Skeletal muscle tissue (tissue), 4 donors: Measurements from ENCODE around the gene ZNF639. TPM values are rescaled to one million over a fixed set of nuclear protein-coding genes. Genes with fewer than 3 reads are reported as not detected.
"Not testable (repeated sequence)": the region's sequence is repeated elsewhere in the genome, so short reads cannot be mapped to it uniquely, and the experiment has no call there.

Experiments
- H3K27ac ChIP-seq: one replicate; pipeline ENCODE4 v1.7.0; 2013; ENCODE audit warnings: mild to moderate bottlenecking, low read depth, low read length, inconsistent platforms
- H3K27me3 ChIP-seq, 3 donors: one replicate each; pipeline ENCODE4 v1.7.0; 2013; ENCODE audit warnings: low read length in 3 of 3; ENCODE audit not compliant: control insufficient read depth in 3 of 3, insufficient read depth in 3 of 3
- H3K36me3 ChIP-seq, 3 donors: one replicate each; pipeline ENCODE4 v1.7.0; 2013; ENCODE audit warnings: low read length in 3 of 3; ENCODE audit not compliant: control insufficient read depth in 3 of 3, insufficient read depth in 3 of 3
- H3K4me1 ChIP-seq, 3 donors: one replicate each; pipeline ENCODE4 v1.7.0; 2013; ENCODE audit warnings: low read length in 3 of 3, mild to moderate bottlenecking in 3 of 3; ENCODE audit not compliant: control insufficient read depth in 3 of 3, insufficient read depth in 3 of 3
- H3K4me3 ChIP-seq, 3 donors: one replicate each; pipeline ENCODE4 v1.7.0; 2013; ENCODE audit warnings: low read length in 3 of 3
- H3K9ac ChIP-seq, 3 donors: one replicate each; pipeline ENCODE4 v1.7.0; 2013; ENCODE audit warnings: low read length in 3 of 3, mild to moderate bottlenecking in 3 of 3, moderate library complexity in 2 of 3, low read depth in 1 of 3
- H3K9me3 ChIP-seq, 3 donors: one replicate each; pipeline ENCODE4 v1.7.0; 2013; ENCODE audit warnings: low read length in 3 of 3; ENCODE audit not compliant: control insufficient read depth in 3 of 3
- total RNA-seq: library from RNA; depleted of rRNA; stranded (reverse); fragments of >200 nt; gene quantifications from one replicate; pipeline ENCODE4 v1.2.3, GENCODE V29; 2014
- donor health status: Osteomylitis.

Gene ZNF639
- total RNA-seq, 1 donor from 2014 or later: 44.9 TPM

GRCh38 chr3:179289295-179289694, 33.5 kb upstream of the ZNF639 start:
- H3K27ac ChIP-seq: no peak overlapping the region
- no peak overlapping the region for H3K9ac ChIP-seq
- H3K4me3 ChIP-seq: no peak overlapping the region
- H3K4me1 ChIP-seq: no peaks in the 10 kb centered on the region
- H3K27me3 ChIP-seq: no peaks in the 10 kb centered on the region
- H3K9me3 ChIP-seq: no peaks in the 10 kb centered on the region
- no peaks in the 10 kb centered on the region for H3K36me3 ChIP-seq

DNA sequence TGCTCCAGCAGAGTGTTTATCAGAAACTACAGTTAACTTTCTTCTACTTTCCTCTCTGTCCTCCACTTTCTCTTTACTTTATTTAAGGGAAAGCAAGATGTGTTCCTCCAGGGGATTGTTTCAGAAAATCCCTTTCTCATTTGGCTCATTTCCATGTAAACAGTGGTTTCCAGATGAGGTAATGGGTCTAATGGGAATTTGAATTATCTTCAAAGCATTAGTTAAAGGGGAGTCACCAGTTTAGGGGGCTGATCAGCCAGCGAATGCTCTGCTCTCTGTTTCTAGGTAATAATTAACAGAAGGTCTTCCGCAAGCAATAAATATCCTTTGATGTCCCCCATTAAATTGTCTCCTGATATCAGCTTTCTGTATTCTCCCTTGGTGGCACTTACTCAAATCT, 30.4 kb upstream of the ZNF639 start:
- Histone ChIP-seq H3K4me1 (no peaks in the 10 kb centered on the region), H3K9me3 (no peaks in the 10 kb centered on the region), H3K27ac (no peak overlapping the region), H3K9ac (no peak overlapping the region), H3K4me3 (no peak overlapping the region), H3K36me3 (no peaks in the 10 kb centered on the region), H3K27me3 (peaks cover 0 to 1% (median 0%) of the 10 kb centered on the region in 3 donors)

DNA sequence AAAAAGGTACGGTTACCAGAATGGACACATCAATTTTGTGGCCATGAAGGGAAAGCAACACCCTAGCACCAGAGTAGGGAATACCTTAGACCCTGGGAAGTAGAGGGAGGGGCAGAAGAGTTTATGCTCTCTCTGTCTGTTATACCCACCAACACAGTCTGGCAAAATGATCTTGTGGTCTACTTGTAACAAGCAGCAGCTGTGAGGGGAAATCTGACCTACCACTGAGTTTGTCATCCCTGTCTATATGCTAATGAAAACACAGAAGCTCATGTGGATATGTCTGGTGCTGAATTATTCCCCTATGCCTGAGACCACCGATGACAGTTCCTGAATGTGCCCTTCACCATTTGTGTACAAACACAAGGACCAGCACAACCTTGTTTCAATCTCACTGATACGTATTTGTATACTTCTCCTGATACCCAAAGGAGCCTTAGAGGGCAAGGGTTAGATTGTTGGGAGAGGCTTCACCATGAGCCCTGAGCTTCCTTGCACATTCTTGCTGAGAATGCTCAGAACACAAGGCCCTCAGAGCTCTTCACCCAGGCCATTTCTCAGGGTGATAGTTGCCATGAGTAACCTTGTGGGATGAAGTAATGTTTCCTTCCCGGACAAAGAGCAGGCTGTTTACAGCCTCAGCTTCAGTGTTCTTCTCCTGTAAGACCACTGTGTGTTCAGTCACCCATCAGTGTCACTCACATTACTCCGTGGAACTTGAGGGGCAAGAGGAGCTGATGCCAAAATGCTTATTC, 24.7 kb upstream of the ZNF639 start:
- H3K9ac ChIP-seq: no peak overlapping the region
- no peak overlapping the region for H3K4me3 ChIP-seq
- H3K27ac ChIP-seq: no peak overlapping the region
- no peaks in the 10 kb centered on the region for H3K9me3 ChIP-seq
- peaks cover 0 to 4% (median 0%) of the 10 kb centered on the region in 3 donors for H3K27me3 ChIP-seq
- no peaks in the 10 kb centered on the region for H3K36me3 ChIP-seq
- no peaks in the 10 kb centered on the region for H3K4me1 ChIP-seq

DNA sequence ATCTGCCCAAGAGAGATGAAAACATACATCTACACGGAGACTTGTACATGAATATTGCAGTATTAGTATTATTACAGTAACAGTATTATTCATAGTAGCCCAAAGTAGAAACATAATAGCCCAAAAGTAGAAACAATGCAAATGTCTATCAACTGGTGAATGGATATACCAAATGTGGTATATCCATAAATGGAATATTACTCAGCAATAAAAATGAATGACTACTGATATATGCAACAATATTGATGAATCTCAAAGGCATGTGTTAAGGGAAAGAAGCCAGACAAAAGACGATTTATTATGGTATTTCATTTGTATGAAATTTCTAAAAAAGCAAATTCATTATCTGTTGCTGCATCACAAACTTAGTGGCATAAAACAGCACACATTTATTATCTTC, 23.5 kb upstream of the ZNF639 start:
- Histone ChIP-seq H3K27me3 (peaks cover 0 to 4% (median 0%) of the 10 kb centered on the region in 3 donors), H3K4me1 (no peaks in the 10 kb centered on the region), H3K9me3 (no peaks in the 10 kb centered on the region), H3K27ac (no peak overlapping the region), H3K9ac (no peak overlapping the region), H3K36me3 (no peaks in the 10 kb centered on the region), H3K4me3 (no peak overlapping the region)

DNA sequence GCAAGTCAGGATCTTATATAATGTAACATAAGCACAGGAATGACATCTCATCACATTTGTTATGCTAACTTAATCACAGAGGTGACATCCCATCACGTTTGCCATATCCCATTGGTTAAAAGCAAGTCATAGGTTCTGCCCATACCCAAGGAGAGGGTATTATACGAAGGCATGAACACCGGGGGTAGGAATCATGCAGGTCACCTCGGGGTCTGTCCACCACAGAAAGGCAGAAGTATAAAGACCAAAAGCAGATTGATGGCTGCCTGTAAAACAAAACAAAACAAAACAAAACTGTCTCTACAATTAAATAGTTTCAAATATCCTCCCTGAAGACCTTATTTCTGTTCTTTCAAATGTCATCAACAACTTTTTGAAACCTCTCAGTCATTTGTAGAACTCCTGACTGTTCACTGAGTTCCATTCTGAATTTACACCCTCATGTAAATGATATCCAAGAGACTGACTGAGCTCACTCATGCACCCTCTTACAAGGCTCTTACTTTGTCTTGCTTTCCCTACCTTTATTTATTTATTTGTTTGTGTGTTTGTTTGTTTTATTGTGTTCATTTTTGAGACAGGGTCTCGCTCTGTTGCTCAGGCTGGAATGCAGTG, 22.7 kb upstream of the ZNF639 start:
- H3K27ac ChIP-seq: no peak overlapping the region

GRCh38 chr3:179301645-179302044, 21.2 kb upstream of the ZNF639 start:
- no peak overlapping the region for H3K4me3 ChIP-seq
- H3K27ac ChIP-seq: no peak overlapping the region
- no peaks in the 10 kb centered on the region for H3K4me1 ChIP-seq
- H3K9me3 ChIP-seq: no peaks in the 10 kb centered on the region
- H3K27me3 ChIP-seq: peaks cover 0 to 4% (median 0%) of the 10 kb centered on the region in 3 donors
- no peak overlapping the region for H3K9ac ChIP-seq
- no peaks in the 10 kb centered on the region for H3K36me3 ChIP-seq

More for the DNA sequence above, 22.7 kb upstream of the ZNF639 start:
- H3K4me1 ChIP-seq: no peaks in the 10 kb centered on the region
- no peak overlapping the region for H3K9ac ChIP-seq
- no peak overlapping the region for H3K4me3 ChIP-seq
- H3K36me3 ChIP-seq: no peaks in the 10 kb centered on the region
- H3K9me3 ChIP-seq: no peaks in the 10 kb centered on the region
- peaks cover 0 to 4% (median 0%) of the 10 kb centered on the region in 3 donors for H3K27me3 ChIP-seq

DNA sequence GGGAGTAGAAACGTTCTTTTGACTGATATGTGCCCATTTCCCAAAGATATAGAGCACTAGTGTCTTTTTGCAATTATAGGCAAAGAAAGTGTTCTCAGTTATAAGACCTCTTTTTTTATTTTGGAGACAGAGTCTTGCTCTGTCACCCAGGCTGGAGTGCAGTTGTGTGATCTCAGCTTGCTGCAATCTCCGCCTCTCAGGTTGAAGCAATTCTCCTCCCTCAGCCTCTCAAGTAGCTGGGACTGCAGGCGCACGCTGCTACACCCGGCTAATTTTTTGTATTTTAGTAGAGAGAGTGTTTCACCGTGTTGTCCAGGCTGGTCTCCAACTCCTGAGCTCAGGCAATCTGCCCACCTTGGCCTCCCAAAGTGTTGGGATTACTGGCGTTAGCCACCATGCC, 20.7 kb upstream of the ZNF639 start:
- H3K27ac ChIP-seq: no peak overlapping the region
- H3K27me3 ChIP-seq: peaks cover 0 to 4% (median 2%) of the 10 kb centered on the region in 3 donors
- H3K9ac ChIP-seq: no peak overlapping the region
- no peaks in the 10 kb centered on the region for H3K9me3 ChIP-seq
- H3K4me1 ChIP-seq: no peaks in the 10 kb centered on the region
- H3K4me3 ChIP-seq: no peak overlapping the region
- no peaks in the 10 kb centered on the region for H3K36me3 ChIP-seq

- Histone ChIP-seq H3K4me3 (no peak overlapping the region), H3K9me3 (no peaks in the 10 kb centered on the region), H3K27ac (no peak overlapping the region), H3K9ac (no peak overlapping the region), H3K4me1 (no peaks in the 10 kb centered on the region), H3K36me3 (no peaks in the 10 kb centered on the region), H3K27me3 (peaks cover 0 to 2% (median 0%) of the 10 kb centered on the region in 3 donors)
Measured at GRCh38 chr3:179304605-179305004, 18.2 kb upstream of the ZNF639 start.

- not testable (repeated sequence) for H3K36me3 ChIP-seq
Measured at GRCh38 chr3:179307362-179307761, 15.5 kb upstream of the ZNF639 start.

DNA sequence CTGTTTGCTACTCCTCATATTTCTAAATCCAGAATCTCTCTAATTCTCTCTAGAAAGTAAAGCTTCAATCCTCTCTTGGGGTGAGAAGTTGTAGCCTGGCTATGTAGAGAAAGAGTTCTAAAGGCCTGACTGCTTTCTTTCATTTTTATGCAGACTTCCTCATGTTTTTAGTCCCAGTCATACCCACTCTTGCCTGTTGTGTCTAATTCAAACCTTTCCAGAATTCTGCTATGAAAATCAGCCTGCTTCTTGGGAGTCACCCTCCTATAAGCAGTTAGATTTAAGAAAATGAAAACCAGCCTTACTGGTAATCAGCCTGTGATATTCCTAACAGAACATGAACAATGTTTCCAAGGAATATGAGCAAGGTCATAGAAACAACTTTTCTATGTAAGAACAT, 14.8 kb upstream of the ZNF639 start:
- Histone ChIP-seq H3K9me3 (no peaks in the 10 kb centered on the region), H3K36me3 (no peaks in the 10 kb centered on the region), H3K4me1 (no peaks in the 10 kb centered on the region), H3K9ac (no peak overlapping the region), H3K27me3 (peaks cover 0 to 2% (median 0%) of the 10 kb centered on the region in 3 donors), H3K27ac (no peak overlapping the region), H3K4me3 (no peak overlapping the region)

More at GRCh38 chr3:179307362-179307761, 15.5 kb upstream of the ZNF639 start:
- not testable (repeated sequence) for H3K4me3 ChIP-seq, H3K4me1 ChIP-seq, H3K27me3 ChIP-seq, H3K27ac ChIP-seq, H3K9ac ChIP-seq, H3K9me3 ChIP-seq
